ENCODE data around the gene DNMT3A. TPM values are rescaled to one million over a fixed set of nuclear protein-coding genes. Genes with fewer than 3 reads are reported as not detected.

DNMT3A gene
- total and polyA plus RNA-seq, 2 of the 8 experiments (the other 6 are each of a cell fraction or from before 2014, with no cell fraction given), result 33.6 to 178 TPM

DNA sequence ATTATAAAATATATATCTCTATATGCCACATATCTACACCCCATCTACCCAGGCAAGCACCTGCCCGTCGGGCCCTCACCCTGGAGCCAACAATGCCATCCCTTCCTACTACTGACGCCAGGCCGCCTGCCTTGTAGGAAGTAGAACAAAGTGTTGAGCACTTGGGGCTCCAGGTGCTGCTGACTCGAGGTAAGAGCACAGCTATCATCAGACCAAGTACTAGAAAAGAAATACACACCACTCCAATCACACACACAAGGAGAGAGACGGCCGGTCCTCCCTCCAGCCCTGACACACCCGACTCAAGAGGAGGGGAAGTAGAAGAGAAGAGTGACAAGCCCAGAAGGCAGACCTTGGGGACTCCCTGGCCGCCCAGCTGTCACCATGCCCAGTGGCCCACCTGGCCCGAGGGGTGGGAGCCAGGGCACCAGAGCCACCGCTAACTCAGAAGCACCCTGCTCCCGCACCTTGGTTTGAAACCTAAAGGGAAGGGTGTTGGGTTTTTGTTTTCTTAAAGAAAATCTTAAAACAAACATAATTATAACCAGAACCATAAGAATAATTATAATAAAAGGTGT is 109.4 kb downstream of the DNMT3A start:
- no peak overlapping the region for H2AK5ac ChIP-seq (ENCODE audit: low read depth, low read length)
- no peak overlapping the region for H3K4ac ChIP-seq (replicated peaks; ENCODE audit: insufficient read length, low read depth, low read length)
- no peak overlapping the region for H2BK12ac ChIP-seq (ENCODE audit: low read depth, low read length)
- peaks cover 0 to 15% (median 12%) of the 10 kb centered on the region in 4 experiments; a peak in 5 of 7 replicates for H3K4me1 ChIP-seq (replicated peaks in 1 of 4; ENCODE audit: control insufficient read depth in 3 of 4, insufficient read depth in 4 of 4, low read length in 3 of 4)
- no peak overlapping the region for H3K4me3 ChIP-seq (ENCODE audit: extremely low read depth in 1 of 4, insufficient read depth in 2 of 4, low read depth in 3 of 4, low read length in 4 of 4)
- peaks cover 22 to 54% (median 43%) of the 10 kb centered on the region in 4 experiments for H3K36me3 ChIP-seq (ENCODE audit: control insufficient read depth in 2 of 4, insufficient read depth in 4 of 4, low read length in 3 of 4)
- H3K23ac ChIP-seq (ENCODE audit: insufficient read length), result no peak overlapping the region
- no peaks in the 10 kb centered on the region for H3K23me2 ChIP-seq (ENCODE audit: low read depth, low read length)
- POLR2A ChIA-PET (ENCODE audit: partially characterized antibody), result interaction anchor here (0.5 to 11.3 kb wide), 8 partner anchors 8 to 56 kb away, joined by 3 to 154 read pairs (median 20); no protein-coding TSS in a partner anchor
- H3K18ac ChIP-seq (ENCODE audit: extremely low read depth, low read length), result no peak overlapping the region
- H3K4me2 ChIP-seq (ENCODE audit: insufficient read depth in 1 of 2, low read depth in 2 of 2, low read length in 2 of 2), result no peak overlapping the region
- H4K91ac ChIP-seq (replicated peaks; ENCODE audit: insufficient read length, low read length), result no peak overlapping the region
- H4K5ac ChIP-seq (ENCODE audit: insufficient read length, low read depth, low read length), result no peak overlapping the region
- no peak overlapping the region for H3K56ac ChIP-seq (replicated peaks; ENCODE audit: insufficient read length, low read depth, low read length)
- H3K27me3 ChIP-seq (replicated peaks in 1 of 4; ENCODE audit: control insufficient read depth in 3 of 4, extremely low read depth in 1 of 4, insufficient read depth in 3 of 4, low read length in 3 of 4), result no peaks in the 10 kb centered on the region
- no peak for FAIRE-seq
- no peak overlapping the region for H2BK120ac ChIP-seq (replicated peaks; ENCODE audit: low read depth, low read length)
- no peaks in the 10 kb centered on the region for H3K79me2 ChIP-seq (ENCODE audit: control insufficient read depth in 1 of 2, insufficient read depth in 2 of 2, low read length in 2 of 2)
- no peak overlapping the region for H2BK15ac ChIP-seq (ENCODE audit: low read length)
- H2BK5ac ChIP-seq (ENCODE audit: low read depth, low read length), result no peak overlapping the region; the same call in 1 of the 2 replicates
- peaks cover 2 to 3% of the 10 kb centered on the region in 2 experiments for H4K20me1 ChIP-seq (replicated peaks in 1 of 2; ENCODE audit: control insufficient read depth in 1 of 2, insufficient read depth in 2 of 2, low read length in 2 of 2)
- CTCF ChIA-PET (ENCODE audit: partially characterized antibody), result interaction anchor here (2.1 to 7.6 kb wide), 2 partner anchors 9 to 69 kb away, joined by 5 to 66 read pairs; no protein-coding TSS in a partner anchor
- H3K14ac ChIP-seq (ENCODE audit: insufficient read length), result no peak overlapping the region
- no peak overlapping the region for H3K9ac ChIP-seq (replicated peaks in 1 of 4; ENCODE audit: extremely low read depth in 1 of 4, low read depth in 3 of 4, low read length in 3 of 4)
- H3K79me1 ChIP-seq (ENCODE audit: low read depth, low read length), result no peaks in the 10 kb centered on the region
- H2AFZ ChIP-seq (ENCODE audit: low read length), result no peak overlapping the region
- H3K27ac ChIP-seq (ENCODE audit: low read depth, low read length), result no peak overlapping the region
- H4K8ac ChIP-seq (ENCODE audit: extremely low read depth, insufficient read depth, low read length), result no peak overlapping the region; the same call in 1 of the 2 replicates
- DNase-seq (ENCODE audit: low read depth in 1 of 2, low spot score in 2 of 2), result no peak
- no peaks in the 10 kb centered on the region for H3K9me3 ChIP-seq (ENCODE audit: insufficient read depth in 2 of 2, low read depth in 1 of 2, low read length in 1 of 2)
- H2BK20ac ChIP-seq (ENCODE audit: low read length), result no peak overlapping the region
- WGBS, 2 experiments (ENCODE audit: extremely low coverage in 1 of 2, insufficient coverage in 1 of 2, insufficient read length in 1 of 2, insufficient replicate concordance in 2 of 2, low coverage in 1 of 2, low lambda C conversion rate in 2 of 2, missing lambda C conversion rate in 1 of 2), result 91% methylated on average over 12 of the region's 12 CpGs; no CpG with 5 or more reads in 1 of the 2 experiments
- TF ChIP-seq PHF8 (conservative IDR thresholded peaks at IDR 0.05; ENCODE audit: low read depth, low read length), result no peak
- TF ChIP-seq CBX5 (IDR thresholded peaks at IDR 0.05; ENCODE audit: low read depth, low read length), result no peak
- no peak for TF ChIP-seq SRF (IDR thresholded peaks at IDR 0.05; ENCODE audit: low read depth, low read length)
- TF ChIP-seq JUND (IDR thresholded peaks at IDR 0.05; ENCODE audit: low read length), result no peak
- TF ChIP-seq ASH2L (IDR thresholded peaks at IDR 0.05; ENCODE audit: low read length), result no peak
- TF ChIP-seq ZNF274 (IDR thresholded peaks at IDR 0.05; ENCODE audit: borderline replicate concordance, extremely low read depth, low read length), result no peak
- no peak for TF ChIP-seq TEAD4 (IDR thresholded peaks at IDR 0.05; ENCODE audit: low read depth, low read length)
- no peak for TF ChIP-seq POLR2A (IDR thresholded peaks at IDR 0.05; ENCODE audit: control extremely low read depth in 1 of 2, low read depth in 2 of 2, low read length in 2 of 2)
- no peak for TF ChIP-seq KDM4A (IDR thresholded peaks at IDR 0.05; ENCODE audit: low read depth, low read length, severe bottlenecking)
- TF ChIP-seq, protein P1, sequence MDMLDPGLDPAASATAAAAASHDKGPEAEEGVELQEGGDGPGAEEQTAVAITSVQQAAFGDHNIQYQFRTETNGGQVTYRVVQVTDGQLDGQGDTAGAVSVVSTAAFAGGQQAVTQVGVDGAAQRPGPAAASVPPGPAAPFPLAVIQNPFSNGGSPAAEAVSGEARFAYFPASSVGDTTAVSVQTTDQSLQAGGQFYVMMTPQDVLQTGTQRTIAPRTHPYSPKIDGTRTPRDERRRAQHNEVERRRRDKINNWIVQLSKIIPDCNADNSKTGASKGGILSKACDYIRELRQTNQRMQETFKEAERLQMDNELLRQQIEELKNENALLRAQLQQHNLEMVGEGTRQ (IDR thresholded peaks at IDR 0.05; ENCODE audit: low read length), result no peak
- no peak for TF ChIP-seq RXRA (IDR thresholded peaks at IDR 0.05; ENCODE audit: insufficient read depth, low read depth, low read length)
- no peak for TF ChIP-seq POU5F1 (IDR thresholded peaks at IDR 0.05; ENCODE audit: low read depth, low read length)
- TF ChIP-seq RFX5 (IDR thresholded peaks at IDR 0.05; ENCODE audit: borderline replicate concordance, low read depth, low read length), result no peak
